Lower lobe of right lung (tissue), 2 donors: Measurements from ENCODE around the gene GPR107. TPM values are rescaled to one million over a fixed set of nuclear protein-coding genes. Genes with fewer than 3 reads are reported as not detected.

Experiments used
- ATAC-seq, 2 donors: fragments of 200-7000 bp; cut with Tn5 transposase; one replicate each; pipeline ENCODE4 v1.9.1; 2020 to 2022; ENCODE audit warnings: mild to moderate bottlenecking in 2 of 2, moderate library complexity in 2 of 2
- DNase-seq: peaks from one replicate; pipeline ENCODE4 v3.0.0-alpha.2; 2020
- H3K27ac ChIP-seq: fragments of 200-600 bp; one replicate; pipeline ENCODE4 v1.8.0; 2022
- H3K27me3 ChIP-seq: fragments of 200-600 bp; one replicate; pipeline ENCODE4 v1.8.0; 2022; ENCODE audit warnings: low read depth
- H3K36me3 ChIP-seq: fragments of 200-600 bp; one replicate; pipeline ENCODE4 v1.8.0; 2022; ENCODE audit warnings: mild to moderate bottlenecking
- H3K4me1 ChIP-seq: fragments of 200-600 bp; one replicate; pipeline ENCODE4 v1.8.0; 2022
- H3K4me3 ChIP-seq: fragments of 200-600 bp; one replicate; pipeline ENCODE4 v1.8.0; 2022; ENCODE audit warnings: mild to moderate bottlenecking
- H3K9me3 ChIP-seq: fragments of 200-600 bp; one replicate; pipeline ENCODE4 v1.8.0; 2022
- intact Hi-C: fragments of 100-400 bp; cut with DNase I; formaldehyde crosslinking; loops from one replicate; pipeline ENCODE4 v1.11.0; 2022
- total RNA-seq: library from RNA; stranded (reverse); fragmentation: NEBNext Ultra II Directional; extraction: Animal tissue kit (Norgen Biotek cat#: 25700); gene quantifications from one replicate; pipeline ENCODE4 v1.2.1, GENCODE V29; 2021
- TF ChIP-seq, protein P1 (sequence below): fragments of 200-600 bp; IDR thresholded peaks from one replicate; pipeline ENCODE4 v1.8.0; 2022; ENCODE audit warnings: antibody characterized with exemption, mild to moderate bottlenecking
- donor health status: DM: no; HTN: yes; CAD: no; lungs with severe emphysema.

Gene GPR107
- total RNA-seq, 1 donor from 2014 or later, result 43.0 TPM

DNA sequence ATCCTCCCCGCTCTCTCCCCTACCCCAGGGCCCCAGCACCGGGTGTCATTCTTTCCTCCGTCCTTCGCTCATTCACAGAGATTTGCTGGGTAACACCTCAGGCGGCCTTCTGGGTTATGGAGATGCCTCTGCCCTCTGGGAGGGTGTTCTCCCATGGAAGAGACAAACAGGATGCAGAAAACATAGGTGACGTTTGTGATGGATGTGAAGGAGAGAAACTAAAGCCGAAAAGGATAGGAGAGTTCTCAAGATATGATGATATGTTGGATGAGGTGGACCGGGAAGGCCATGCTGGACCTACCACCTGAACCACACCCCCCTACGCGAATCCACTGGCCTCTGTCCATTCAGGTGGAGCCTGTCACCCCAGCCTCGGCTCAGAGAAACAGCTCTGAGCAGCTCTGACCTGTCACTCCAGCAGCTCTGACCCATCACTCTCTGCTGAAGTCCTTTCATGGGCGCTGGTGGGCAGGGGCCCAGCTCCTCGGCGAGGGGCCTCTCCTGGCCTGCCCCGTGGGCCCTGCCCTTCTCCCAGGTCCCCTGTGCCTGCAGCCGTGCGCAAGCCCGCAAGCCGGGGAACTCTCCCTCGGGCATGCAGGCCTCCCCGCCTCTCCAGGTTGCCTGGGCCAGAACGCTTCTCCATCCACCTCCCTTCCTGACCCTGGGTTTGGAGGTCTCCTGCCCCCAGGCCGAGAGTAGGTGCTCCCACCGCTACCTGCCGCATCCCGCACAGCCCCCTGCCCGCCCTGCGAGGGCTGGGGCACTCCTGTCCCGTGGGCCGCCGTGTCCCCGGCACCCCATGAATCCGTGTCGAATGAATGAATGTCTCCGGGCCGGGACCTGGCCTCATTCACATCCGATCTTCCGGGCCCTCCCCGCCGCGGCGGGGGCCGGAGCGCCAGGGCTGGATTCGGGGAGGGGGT is 117.8 kb downstream of the GPR107 start:
- no peak for DNase-seq
- H3K9me3 ChIP-seq, result no peaks in the 10 kb centered on the region
- H3K4me1 ChIP-seq, result peaks cover 11% of the 10 kb centered on the region
- TF ChIP-seq, protein P1, sequence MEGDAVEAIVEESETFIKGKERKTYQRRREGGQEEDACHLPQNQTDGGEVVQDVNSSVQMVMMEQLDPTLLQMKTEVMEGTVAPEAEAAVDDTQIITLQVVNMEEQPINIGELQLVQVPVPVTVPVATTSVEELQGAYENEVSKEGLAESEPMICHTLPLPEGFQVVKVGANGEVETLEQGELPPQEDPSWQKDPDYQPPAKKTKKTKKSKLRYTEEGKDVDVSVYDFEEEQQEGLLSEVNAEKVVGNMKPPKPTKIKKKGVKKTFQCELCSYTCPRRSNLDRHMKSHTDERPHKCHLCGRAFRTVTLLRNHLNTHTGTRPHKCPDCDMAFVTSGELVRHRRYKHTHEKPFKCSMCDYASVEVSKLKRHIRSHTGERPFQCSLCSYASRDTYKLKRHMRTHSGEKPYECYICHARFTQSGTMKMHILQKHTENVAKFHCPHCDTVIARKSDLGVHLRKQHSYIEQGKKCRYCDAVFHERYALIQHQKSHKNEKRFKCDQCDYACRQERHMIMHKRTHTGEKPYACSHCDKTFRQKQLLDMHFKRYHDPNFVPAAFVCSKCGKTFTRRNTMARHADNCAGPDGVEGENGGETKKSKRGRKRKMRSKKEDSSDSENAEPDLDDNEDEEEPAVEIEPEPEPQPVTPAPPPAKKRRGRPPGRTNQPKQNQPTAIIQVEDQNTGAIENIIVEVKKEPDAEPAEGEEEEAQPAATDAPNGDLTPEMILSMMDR, result no peak
- H3K36me3 ChIP-seq, result no peaks in the 10 kb centered on the region
- peak overlapping the region; percentile 45 for H3K4me3 ChIP-seq
- no peak overlapping the region for H3K27ac ChIP-seq
- intact Hi-C loops, result no loop called here
- peaks cover 11% of the 10 kb centered on the region for H3K27me3 ChIP-seq
- ATAC-seq, result peak; percentile 3 to 24

DNA sequence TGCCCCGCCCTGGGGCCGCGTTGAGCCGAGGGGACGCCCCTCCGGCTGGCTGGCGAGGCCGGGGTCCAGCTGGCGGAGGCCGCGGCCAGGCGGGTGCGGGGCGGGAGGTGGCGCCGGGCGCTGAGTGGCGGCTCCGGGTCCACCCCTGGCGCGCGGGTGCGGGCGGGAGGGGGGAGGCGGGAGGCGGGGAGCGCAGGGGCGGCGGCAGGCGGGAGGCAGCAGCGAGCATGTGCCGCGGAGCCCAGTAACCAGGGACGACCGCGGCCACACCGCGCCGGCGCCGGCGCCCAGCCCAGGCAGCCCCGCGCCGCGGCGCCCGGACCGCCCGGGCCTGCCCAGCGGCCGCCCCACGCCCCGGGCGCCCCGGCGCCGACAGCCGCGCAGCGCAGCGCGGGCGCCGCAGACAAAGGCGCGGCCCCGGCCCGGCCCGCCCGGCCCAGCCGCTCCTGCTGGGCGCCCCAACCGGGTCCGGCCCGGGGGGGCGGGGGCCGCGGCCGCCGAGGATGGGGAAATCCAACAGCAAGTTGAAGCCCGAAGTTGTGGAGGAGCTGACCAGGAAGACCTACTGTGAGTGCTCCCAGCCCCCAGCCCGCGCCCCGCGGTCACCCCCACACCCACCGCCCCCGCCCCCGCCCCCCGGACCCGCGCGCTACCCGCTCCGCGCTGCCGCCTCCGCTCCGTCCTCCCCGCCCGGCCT is 118.6 kb downstream of the GPR107 start, which contains the start of gene NCS1:
Gene NCS1, plus strand, starts transcription at position 244 of the 697 bp plus-strand sequence. Its CDS starts 260 bp downstream, at position 504.
- Histone ChIP-seq H3K9me3 (no peaks in the 10 kb centered on the region), H3K27me3 (peaks cover 11% of the 10 kb centered on the region), H3K4me1 (peaks cover 11% of the 10 kb centered on the region), H3K27ac (no peak within 1 kb of the TSS), H3K36me3 (no peaks in the 10 kb centered on the region), H3K4me3 (peak within 1 kb of the TSS; percentile 49)
- intact Hi-C loops, result no loop called here
- TF ChIP-seq, protein P1, result no peak
- peak; percentile 84 to 88 for ATAC-seq
- peak; percentile 75 for DNase-seq

DNA sequence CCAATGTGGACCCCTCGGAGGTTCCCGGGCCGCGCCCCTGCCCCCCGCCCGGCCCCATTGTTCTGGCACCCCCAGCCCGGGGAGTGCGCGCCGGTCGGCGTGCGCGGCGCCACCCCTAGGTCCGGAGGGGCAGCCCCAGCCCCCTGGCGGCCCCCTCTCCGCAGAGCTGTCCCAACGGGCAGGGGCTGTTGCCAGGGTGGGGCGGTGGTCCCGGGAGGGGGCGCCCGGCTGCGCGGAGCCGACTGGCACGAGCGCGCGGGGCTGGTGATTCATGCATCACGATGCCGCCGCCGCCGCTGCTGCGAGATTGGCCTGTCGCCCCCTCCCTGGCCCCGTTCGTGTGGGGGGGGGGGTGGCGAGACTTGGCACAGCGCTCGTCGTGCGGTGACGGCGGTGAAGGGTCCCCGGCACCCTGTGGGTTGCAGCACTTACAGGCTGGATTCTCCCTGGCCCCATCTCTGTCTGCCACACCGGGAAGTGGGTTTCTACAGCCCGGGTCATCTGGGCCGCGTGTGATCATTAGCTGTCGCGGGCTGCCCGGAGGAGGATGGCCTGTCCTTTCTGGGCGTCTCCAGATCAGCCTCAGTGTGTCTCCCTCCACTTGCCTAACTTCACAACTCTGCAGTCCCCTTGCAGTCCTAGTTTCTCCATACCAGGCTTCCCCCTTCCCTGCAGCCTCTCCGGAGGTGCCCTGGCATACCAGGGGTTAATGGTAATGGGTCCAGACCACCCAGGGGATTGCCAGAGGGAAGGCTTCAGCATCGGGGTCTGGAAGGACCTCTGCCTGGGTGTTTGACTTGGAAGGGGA is 119.4 kb downstream of the GPR107 start:
- Histone ChIP-seq H3K27me3 (peaks cover 11% of the 10 kb centered on the region), H3K9me3 (no peaks in the 10 kb centered on the region), H3K27ac (no peak overlapping the region), H3K4me3 (peak overlapping the region; percentile 49), H3K36me3 (no peaks in the 10 kb centered on the region), H3K4me1 (peaks cover 11% of the 10 kb centered on the region)
- TF ChIP-seq, protein P1, result no peak
- intact Hi-C loops, result no loop called here
- no peak for DNase-seq
- no peak for ATAC-seq

DNA sequence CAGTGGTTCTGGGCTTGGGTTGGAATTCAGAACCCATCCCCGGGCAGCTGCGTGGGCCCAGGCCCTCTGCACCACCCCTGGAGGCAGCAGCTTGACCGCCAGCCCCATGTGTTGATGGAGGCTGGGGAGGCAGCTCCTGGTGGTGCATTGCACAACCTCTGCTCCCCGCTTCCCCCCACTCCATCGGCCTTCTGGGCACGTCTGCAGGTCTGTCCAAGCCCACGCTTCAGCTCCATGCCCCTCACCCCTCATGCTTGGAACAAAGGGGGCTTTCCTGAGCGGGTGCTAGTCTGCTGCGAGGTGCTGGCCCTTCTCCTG is 119.9 kb downstream of the GPR107 start:
- peaks cover 11% of the 10 kb centered on the region for H3K27me3 ChIP-seq
- TF ChIP-seq, protein P1, result no peak
- DNase-seq (no peak), ATAC-seq (no peak)
- H3K4me1 ChIP-seq, result peaks cover 11% of the 10 kb centered on the region
- intact Hi-C loops, result no loop called here
- H3K36me3 ChIP-seq, result no peaks in the 10 kb centered on the region
- H3K9me3 ChIP-seq, result no peaks in the 10 kb centered on the region
- no peak overlapping the region for H3K27ac ChIP-seq
- H3K4me3 ChIP-seq, result peak overlapping the region; percentile 49

DNA sequence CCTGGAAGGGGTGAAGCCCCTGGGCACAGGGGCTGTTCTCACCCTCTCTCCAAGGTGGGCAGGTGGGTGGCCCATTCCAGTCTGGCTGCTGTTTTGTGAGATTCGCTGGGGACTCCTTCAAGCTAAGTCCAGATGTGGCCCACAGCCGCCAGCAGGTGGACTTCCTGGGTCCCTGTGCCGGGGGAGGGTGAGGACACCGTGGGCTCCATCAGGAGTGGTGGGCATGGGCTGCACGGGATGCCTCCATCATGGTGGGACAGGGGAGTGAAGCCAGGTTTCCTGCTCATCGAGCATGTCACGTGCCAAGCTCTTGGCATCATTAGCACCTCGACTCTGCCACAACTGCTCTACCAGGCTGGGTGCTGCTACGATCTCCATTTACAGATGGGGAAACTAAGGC is 120.3 kb downstream of the GPR107 start:
- ATAC-seq, result no peak
- Histone ChIP-seq H3K27ac (no peak overlapping the region), H3K36me3 (no peaks in the 10 kb centered on the region), H3K4me1 (peaks cover 11% of the 10 kb centered on the region), H3K4me3 (no peak overlapping the region), H3K9me3 (no peaks in the 10 kb centered on the region), H3K27me3 (peaks cover 11% of the 10 kb centered on the region)
- TF ChIP-seq, protein P1, result no peak
- intact Hi-C loops, result no loop called here
- DNase-seq, result no peak
